HCT116 (cell line): ENCODE measurements around the gene YBEY. TPM values are rescaled to one million over a fixed set of nuclear protein-coding genes. Genes with fewer than 3 reads are reported as not detected.

Source experiments
- ATAC-seq: fragments of 200-7000 bp; cut with Tn5 transposase; 2 replicates; pipeline ENCODE4 v1.9.1; 2020; ENCODE audit warnings: mild to moderate bottlenecking, moderate library complexity
- BruUV-seq: library from RNA; stranded (reverse); fragments of 400-500 nt; replicated peaks from 2 replicates; lab custom pipeline; 2021; lab: Mats Ljungman, UMichigan
- CTCF ChIA-PET: fragments of 300-600 bp; sonication (Branson Sonifier 250); formaldehyde crosslinking; loops from one replicate; lab custom pipeline; 2021; ENCODE audit warnings: antibody characterized with exemption; lab: Charles Lee
- POLR2A ChIA-PET: fragments of 300-600, 350-600 bp; sonication (Branson Sonifier 250); formaldehyde crosslinking; loops from one replicate; lab custom pipeline; 2021; ENCODE audit warnings: antibody characterized with exemption; lab: Charles Lee
- RAD21 ChIA-PET, 2 experiments: fragments of 300-600 bp; sonication (Branson Sonifier 250); formaldehyde crosslinking; loops; one replicate each; lab custom pipeline; 2023; ENCODE audit warnings: low total read pairs in 2 of 2; ENCODE audit not compliant: uncharacterized antibody in 2 of 2, unreplicated experiment in 2 of 2, low non-redundant PET in 1 of 2; lab: Charles Lee
- DNase-seq: peaks from one replicate; pipeline ENCODE4 v3.0.0-alpha.2; 2010; ENCODE audit warnings: low read depth, low spot score
- H2AFZ ChIP-seq: fragments of 200-600 bp; shearing (Covaris generic), sonication (generic); 2 replicates; pipeline ENCODE4 v1.6.1; 2017; ENCODE audit warnings: low read depth, mixed run types, mixed read lengths, antibody characterized with exemption, low read length; ENCODE audit not compliant: poor library complexity, severe bottlenecking
- H3K27ac ChIP-seq: 2 replicates; pipeline ENCODE4 v1.5.1; 2012; ENCODE audit warnings: low read depth, low read length
- H3K27me3 ChIP-seq: fragments of 200-600 bp; sonication (generic); 2 replicates; pipeline ENCODE4 v1.6.1; 2016; ENCODE audit warnings: mixed run types, low read length, mixed read lengths; ENCODE audit not compliant: insufficient read depth
- H3K36me3 ChIP-seq, 2 experiments: fragments of 200-500 bp in 1 of 2; fragments of 200-600 bp in 1 of 2; sonication (Bioruptor generic) in 1 of 2; sonication (generic) in 1 of 2; 2 replicates each; pipeline versions ENCODE4 v1.5.1 to v1.6.1; 2014 to 2016; ENCODE audit warnings: low read length in 2 of 2, inconsistent platforms in 1 of 2, mixed read lengths in 1 of 2, mixed run types in 1 of 2; ENCODE audit not compliant: insufficient read depth in 2 of 2, control insufficient read depth in 1 of 2
- H3K4me1 ChIP-seq, 2 experiments: fragments of 200-600 bp in 1 of 2; sonication (generic) in 1 of 2; 2 replicates each; pipeline versions ENCODE4 v1.5.1 to v1.6.1; 2012 to 2017; ENCODE audit warnings: low read length in 2 of 2, inconsistent platforms in 1 of 2, mild to moderate bottlenecking in 1 of 2, mixed read lengths in 1 of 2, mixed run types in 1 of 2, moderate library complexity in 1 of 2; ENCODE audit not compliant: insufficient read depth in 2 of 2, control insufficient read depth in 1 of 2
- H3K4me2 ChIP-seq: fragments of 200-600 bp; sonication (generic); 2 replicates; pipeline ENCODE4 v1.6.1; 2017; ENCODE audit warnings: mixed run types, low read length, mixed read lengths
- H3K4me3 ChIP-seq, 2 experiments: fragments of 200-600 bp in 1 of 2; sonication (generic) in 1 of 2; replicated peaks in 1 of 2; 2 replicates each; pipeline ENCODE4 v1.5.1; 2011 to 2016; ENCODE audit warnings: low read length in 2 of 2, control low read depth in 1 of 2, low read depth in 1 of 2, mild to moderate bottlenecking in 1 of 2, mixed read lengths in 1 of 2, mixed run types in 1 of 2
- H3K79me2 ChIP-seq: fragments of 200-600 bp; sonication (generic); 2 replicates; pipeline ENCODE4 v1.6.1; 2017; ENCODE audit warnings: mild to moderate bottlenecking, mixed run types, low read length, moderate library complexity, mixed read lengths; ENCODE audit not compliant: insufficient read depth
- H3K9ac ChIP-seq: fragments of 200-600 bp; sonication (generic); 2 replicates; pipeline ENCODE4 v1.6.1; 2016; ENCODE audit warnings: low read length, mixed read lengths
- H3K9me2 ChIP-seq: fragments of 200-600 bp; sonication (generic), shearing (Covaris generic); 2 replicates; pipeline ENCODE4 v1.6.1; 2017; ENCODE audit warnings: mixed run types, mild to moderate bottlenecking, moderate library complexity; ENCODE audit not compliant: insufficient read depth
- H3K9me3 ChIP-seq, 2 experiments: fragments of 200-500 bp in 1 of 2; fragments of 200-600 bp in 1 of 2; sonication (Bioruptor generic) in 1 of 2; sonication (generic) in 1 of 2; 2 replicates each; pipeline ENCODE4 v1.6.1; 2014 to 2017; ENCODE audit warnings: low read length in 2 of 2, mixed read lengths in 2 of 2, inconsistent platforms in 1 of 2, low read depth in 1 of 2, mild to moderate bottlenecking in 1 of 2, mixed run types in 1 of 2, moderate library complexity in 1 of 2; ENCODE audit not compliant: control insufficient read depth in 1 of 2, insufficient read depth in 1 of 2
- H4K20me1 ChIP-seq: fragments of 200-600 bp; sonication (generic), shearing (Covaris generic); 2 replicates; pipeline ENCODE4 v1.6.1; 2017; ENCODE audit warnings: mixed run types, mild to moderate bottlenecking, moderate library complexity; ENCODE audit not compliant: insufficient read depth
- ELF1 ChIP-seq: IDR thresholded peaks from 2 replicates; pipeline ENCODE4 v1.6.1; 2012; ENCODE audit warnings: low read depth, borderline replicate concordance
- POLR2A ChIP-seq: IDR thresholded peaks from 2 replicates; pipeline ENCODE4 v1.7.0; 2011; ENCODE audit warnings: borderline replicate concordance; ENCODE audit not compliant: insufficient read depth, insufficient read length; ENCODE audit errors: extremely low read depth
- POLR2AphosphoS5 ChIP-seq: IDR thresholded peaks from 2 replicates; pipeline ENCODE4 v1.6.1; 2011; ENCODE audit warnings: mild to moderate bottlenecking, low read depth, low read length, moderate library complexity
- RAD21 ChIP-seq: IDR thresholded peaks from 2 replicates; pipeline ENCODE4 v1.6.1; 2012; ENCODE audit warnings: low read depth, mild to moderate bottlenecking
- SIN3A ChIP-seq: IDR thresholded peaks from 2 replicates; pipeline ENCODE4 v1.6.1; 2012; ENCODE audit warnings: low read depth
- SRF ChIP-seq: IDR thresholded peaks from 2 replicates; pipeline ENCODE4 v1.6.1; 2012; ENCODE audit warnings: low read depth
- TCF7L2 ChIP-seq: IDR thresholded peaks from 2 replicates; pipeline ENCODE4 v1.7.0; 2011; ENCODE audit warnings: borderline replicate concordance, inconsistent platforms; ENCODE audit not compliant: insufficient read depth, insufficient read length; ENCODE audit errors: extremely low read depth
- intact Hi-C: fragments of 100-400 bp; cut with micrococcal nuclease; formaldehyde crosslinking; loops from 2 replicates; pipeline ENCODE4 v1.10.0; 2022
- total RNA-seq: library from RNA; stranded (reverse); gene quantifications from one replicate; pipeline ENCODE4 v1.2.1, GENCODE V29; 2021; ENCODE audit not compliant: unreplicated experiment
- TF ChIP-seq, protein P1 (sequence below), 3 experiments: fragments of 200-600 bp in 1 of 3; sonication (generic) in 1 of 3; IDR thresholded peaks in 2 of 3; conservative IDR thresholded peaks in 1 of 3; 2 replicates each; pipeline ENCODE4 v1.5.1; 2012 to 2017; ENCODE audit warnings: low read depth in 2 of 3, low read length in 2 of 3, antibody characterized with exemption in 1 of 3, borderline replicate concordance in 1 of 3, control low read depth in 1 of 3, mild to moderate bottlenecking in 1 of 3, mixed read lengths in 1 of 3, mixed run types in 1 of 3, moderate library complexity in 1 of 3; ENCODE audit not compliant: insufficient read depth in 1 of 3

Gene YBEY
- total RNA-seq, 1 experiment from 2014 or later: 31.5 TPM

- TF ChIP-seq, protein P1, sequence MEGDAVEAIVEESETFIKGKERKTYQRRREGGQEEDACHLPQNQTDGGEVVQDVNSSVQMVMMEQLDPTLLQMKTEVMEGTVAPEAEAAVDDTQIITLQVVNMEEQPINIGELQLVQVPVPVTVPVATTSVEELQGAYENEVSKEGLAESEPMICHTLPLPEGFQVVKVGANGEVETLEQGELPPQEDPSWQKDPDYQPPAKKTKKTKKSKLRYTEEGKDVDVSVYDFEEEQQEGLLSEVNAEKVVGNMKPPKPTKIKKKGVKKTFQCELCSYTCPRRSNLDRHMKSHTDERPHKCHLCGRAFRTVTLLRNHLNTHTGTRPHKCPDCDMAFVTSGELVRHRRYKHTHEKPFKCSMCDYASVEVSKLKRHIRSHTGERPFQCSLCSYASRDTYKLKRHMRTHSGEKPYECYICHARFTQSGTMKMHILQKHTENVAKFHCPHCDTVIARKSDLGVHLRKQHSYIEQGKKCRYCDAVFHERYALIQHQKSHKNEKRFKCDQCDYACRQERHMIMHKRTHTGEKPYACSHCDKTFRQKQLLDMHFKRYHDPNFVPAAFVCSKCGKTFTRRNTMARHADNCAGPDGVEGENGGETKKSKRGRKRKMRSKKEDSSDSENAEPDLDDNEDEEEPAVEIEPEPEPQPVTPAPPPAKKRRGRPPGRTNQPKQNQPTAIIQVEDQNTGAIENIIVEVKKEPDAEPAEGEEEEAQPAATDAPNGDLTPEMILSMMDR (IDR thresholded peaks at IDR 0.05 in 2 of 3, conservative IDR thresholded peaks at IDR 0.05 in 1 of 3; ENCODE audit: borderline replicate concordance in 1 of 3, insufficient read depth in 1 of 3, low read depth in 2 of 3, low read length in 2 of 3): no peak
Measured at GRCh38 chr21:46340998-46341397, 54.9 kb downstream of the YBEY start (continued).

- ChIA-PET CTCF (no interaction called here), RAD21 (no interaction called here), POLR2A (no interaction called here)
- H3K27ac ChIP-seq: no peak overlapping the region
- H3K9ac ChIP-seq: no peak overlapping the region
- DNase-seq (no peak), ATAC-seq (no peak)
- no peak for TF ChIP-seq TCF7L2
- TF ChIP-seq SIN3A: no peak
- TF ChIP-seq ELF1: no peak
- TF ChIP-seq POLR2AphosphoS5: no peak
- TF ChIP-seq POLR2A: no peak
- TF ChIP-seq SRF: no peak
- no peak for TF ChIP-seq RAD21
- H4K20me1 ChIP-seq: no peaks in the 10 kb centered on the region
- H3K27me3 ChIP-seq: no peaks in the 10 kb centered on the region
- H3K36me3 ChIP-seq: peaks cover 10 to 18% of the 10 kb centered on the region in 2 experiments; a peak in 2 of 4 replicates
- H3K4me2 ChIP-seq: no peak overlapping the region
- H3K4me3 ChIP-seq: no peak overlapping the region
- BruUV-seq: no TSS peak
- H3K9me2 ChIP-seq: no peaks in the 10 kb centered on the region
- H3K4me1 ChIP-seq: no peaks in the 10 kb centered on the region
- no peaks in the 10 kb centered on the region for H3K9me3 ChIP-seq
- H2AFZ ChIP-seq: no peak overlapping the region
- H3K79me2 ChIP-seq: peaks cover 47% of the 10 kb centered on the region
- intact Hi-C loops: no loop called here
Measured at GRCh38 chr21:46344219-46344915, 58.2 kb downstream of the YBEY start.
